ENCODE measurements around the gene ZNF367. TPM values are rescaled to one million over a fixed set of nuclear protein-coding genes. Genes with fewer than 3 reads are reported as not detected.

The ZNF367 gene
- total and polyA plus RNA-seq, 2 of the 4 experiments (the other 2 are of a cell fraction) = 1.1 to 2.7 TPM

DNA sequence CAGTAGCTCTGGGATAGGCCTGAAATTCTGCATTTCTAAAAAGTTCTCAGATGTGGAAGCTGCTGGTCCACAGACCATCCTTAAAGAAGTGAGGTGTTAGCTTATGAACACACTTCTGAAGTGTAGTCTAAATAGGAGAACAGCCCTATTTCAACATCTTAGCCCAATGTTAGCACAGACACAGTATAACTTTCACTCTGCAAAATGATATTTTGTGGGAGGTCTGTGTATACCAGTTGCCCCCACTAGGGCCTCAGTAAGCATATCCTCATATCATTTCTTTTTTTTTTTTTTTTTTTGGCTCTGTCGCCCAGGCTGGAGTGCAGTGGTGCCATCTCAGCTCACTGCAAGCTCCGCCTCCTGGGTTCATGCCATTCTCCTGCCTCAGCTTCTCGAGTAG, 24.3 kb upstream of the ZNF367 start:
- no peak overlapping the region for H3K27ac ChIP-seq (ENCODE audit: insufficient read depth, low read length)
- in situ Hi-C loops (cut with MboI; ENCODE audit: low sequenced_read_pairs) (no loop called here), intact Hi-C loops (cut with micrococcal nuclease) (no loop called here), dilution Hi-C loops (cut with HindIII; ENCODE audit: low sequenced_read_pairs, unreplicated experiment) (no loop called here)
- no peak overlapping the region for H4K8ac ChIP-seq (ENCODE audit: low read depth in 2 of 2, low read length in 2 of 2)
- H4K20me1 ChIP-seq (ENCODE audit: insufficient read depth, low read length) = no peaks in the 10 kb centered on the region
- DNase-seq (no peak), ATAC-seq (ENCODE audit: low read depth) (no peak)
- no peak overlapping the region for H4K5ac ChIP-seq (ENCODE audit: low read depth, low read length)
- no peak overlapping the region for H3K4me2 ChIP-seq (ENCODE audit: low read depth, low read length)
- H3K79me1 ChIP-seq (ENCODE audit: low read depth in 1 of 2, low read length in 2 of 2) = no peaks in the 10 kb centered on the region
- BruUV-seq (replicated peaks) = no TSS peak
- H3K36me3 ChIP-seq (ENCODE audit: control insufficient read depth, insufficient read depth, low read length) = no peaks in the 10 kb centered on the region
- no peak overlapping the region for H2BK15ac ChIP-seq (ENCODE audit: low read depth, low read length)
- H3K4me3 ChIP-seq (ENCODE audit: insufficient read depth, low read depth, low read length) = no peak overlapping the region
- WGBS, 2 experiments (ENCODE audit: extremely low coverage in 2 of 2, insufficient read length in 1 of 2) = no CpG with 5 or more reads among the region's 3 CpGs
- no peak overlapping the region for H2BK5ac ChIP-seq (ENCODE audit: low read depth, low read length, poor library complexity, severe bottlenecking)
- no peak overlapping the region for H3K56ac ChIP-seq (ENCODE audit: extremely low read depth, insufficient read depth, low read length)
- no peak overlapping the region for H2BK20ac ChIP-seq (ENCODE audit: low read depth, low read length)
- H2AK5ac ChIP-seq (ENCODE audit: low read depth, low read length) = no peak overlapping the region
- H3K9me3 ChIP-seq (ENCODE audit: control insufficient read depth, insufficient read depth, low read length) = no peaks in the 10 kb centered on the region
- H3K9ac ChIP-seq (ENCODE audit: low read depth, low read length) = no peak overlapping the region
- no peak overlapping the region for H2BK120ac ChIP-seq (ENCODE audit: low read depth, low read length)
- ChIA-PET CTCF (interaction anchor here (1.0 kb wide), 1 partner anchor 224 kb away, joined by 4 read pairs; no protein-coding TSS in a partner anchor), POLR2A (ENCODE audit: unreplicated experiment) (no interaction called here)
- no peak overlapping the region for H3K4ac ChIP-seq (ENCODE audit: low read depth, low read length)
- TF ChIP-seq, protein P1, sequence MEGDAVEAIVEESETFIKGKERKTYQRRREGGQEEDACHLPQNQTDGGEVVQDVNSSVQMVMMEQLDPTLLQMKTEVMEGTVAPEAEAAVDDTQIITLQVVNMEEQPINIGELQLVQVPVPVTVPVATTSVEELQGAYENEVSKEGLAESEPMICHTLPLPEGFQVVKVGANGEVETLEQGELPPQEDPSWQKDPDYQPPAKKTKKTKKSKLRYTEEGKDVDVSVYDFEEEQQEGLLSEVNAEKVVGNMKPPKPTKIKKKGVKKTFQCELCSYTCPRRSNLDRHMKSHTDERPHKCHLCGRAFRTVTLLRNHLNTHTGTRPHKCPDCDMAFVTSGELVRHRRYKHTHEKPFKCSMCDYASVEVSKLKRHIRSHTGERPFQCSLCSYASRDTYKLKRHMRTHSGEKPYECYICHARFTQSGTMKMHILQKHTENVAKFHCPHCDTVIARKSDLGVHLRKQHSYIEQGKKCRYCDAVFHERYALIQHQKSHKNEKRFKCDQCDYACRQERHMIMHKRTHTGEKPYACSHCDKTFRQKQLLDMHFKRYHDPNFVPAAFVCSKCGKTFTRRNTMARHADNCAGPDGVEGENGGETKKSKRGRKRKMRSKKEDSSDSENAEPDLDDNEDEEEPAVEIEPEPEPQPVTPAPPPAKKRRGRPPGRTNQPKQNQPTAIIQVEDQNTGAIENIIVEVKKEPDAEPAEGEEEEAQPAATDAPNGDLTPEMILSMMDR (conservative IDR thresholded peaks at IDR 0.05; ENCODE audit: low read depth, low read length) = 0 out of 2 replicates have a peak, but pooled peaks have one; percentile 1
- TF ChIP-seq POLR2A (IDR thresholded peaks at IDR 0.05; ENCODE audit: low read depth, low read length) = no peak
- no peak overlapping the region for H2AFZ ChIP-seq (replicated peaks; ENCODE audit: low read length, poor library complexity)
- H3K4me1 ChIP-seq (ENCODE audit: control insufficient read depth, insufficient read depth, low read length) = no peaks in the 10 kb centered on the region
- H3K18ac ChIP-seq (ENCODE audit: low read depth, low read length) = no peak overlapping the region
- H3K27me3 ChIP-seq (ENCODE audit: control insufficient read depth, insufficient read depth, low read length) = no peaks in the 10 kb centered on the region
- H2AK9ac ChIP-seq (replicated peaks; ENCODE audit: low read depth, low read length, poor library complexity) = no peak overlapping the region
- no peaks in the 10 kb centered on the region; the same call in 1 of the 2 replicates for H3K9me1 ChIP-seq (ENCODE audit: insufficient read depth, low read length)
- H4K91ac ChIP-seq (ENCODE audit: insufficient read depth, low read depth, low read length) = no peak overlapping the region
- H3K23ac ChIP-seq (ENCODE audit: low read depth, low read length) = no peak overlapping the region
- no peak overlapping the region for H3K14ac ChIP-seq (replicated peaks; ENCODE audit: low read depth, low read length)

Measured in IMR-90 (cell line).